ENCODE results near the gene SLC16A4.
"Not testable (repeated sequence)": the region's sequence is repeated elsewhere in the genome, so short reads cannot be mapped to it uniquely, and the experiment has no call there.

Gene SLC16A4

DNA sequence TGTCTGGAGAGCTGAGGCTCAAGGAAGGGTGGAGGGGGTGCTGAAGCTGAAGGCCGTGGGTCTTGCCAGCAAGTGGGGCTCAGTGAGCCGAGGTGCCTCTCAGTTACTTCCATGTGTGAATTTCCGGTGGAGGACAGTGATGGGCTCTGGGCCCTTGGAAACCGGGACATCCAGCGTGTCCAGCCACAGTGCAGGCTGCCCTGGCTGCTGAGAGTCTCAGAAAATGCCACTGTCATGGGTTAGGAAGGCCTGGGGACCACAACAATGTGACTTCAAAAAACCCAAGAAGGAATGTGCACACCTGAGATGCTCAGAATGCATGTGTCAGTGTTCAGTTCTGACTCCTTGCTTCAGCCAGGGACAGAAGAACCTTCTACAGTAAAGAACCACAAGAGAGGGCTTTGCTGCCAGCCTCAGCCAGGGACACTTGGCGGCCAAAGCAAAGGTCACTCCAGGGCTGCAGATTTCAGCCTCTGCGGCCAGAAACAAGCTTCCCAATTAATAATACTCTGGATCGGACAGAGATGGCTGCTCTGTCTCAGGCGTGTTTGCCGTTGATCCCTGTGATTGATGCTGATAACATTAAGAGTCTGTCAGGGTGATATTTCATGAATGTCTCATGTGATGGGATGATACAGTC, 29.3 kb upstream of the SLC16A4 start:
- H3K27ac ChIP-seq: no peak overlapping the region
- TF ChIP-seq, protein P1, sequence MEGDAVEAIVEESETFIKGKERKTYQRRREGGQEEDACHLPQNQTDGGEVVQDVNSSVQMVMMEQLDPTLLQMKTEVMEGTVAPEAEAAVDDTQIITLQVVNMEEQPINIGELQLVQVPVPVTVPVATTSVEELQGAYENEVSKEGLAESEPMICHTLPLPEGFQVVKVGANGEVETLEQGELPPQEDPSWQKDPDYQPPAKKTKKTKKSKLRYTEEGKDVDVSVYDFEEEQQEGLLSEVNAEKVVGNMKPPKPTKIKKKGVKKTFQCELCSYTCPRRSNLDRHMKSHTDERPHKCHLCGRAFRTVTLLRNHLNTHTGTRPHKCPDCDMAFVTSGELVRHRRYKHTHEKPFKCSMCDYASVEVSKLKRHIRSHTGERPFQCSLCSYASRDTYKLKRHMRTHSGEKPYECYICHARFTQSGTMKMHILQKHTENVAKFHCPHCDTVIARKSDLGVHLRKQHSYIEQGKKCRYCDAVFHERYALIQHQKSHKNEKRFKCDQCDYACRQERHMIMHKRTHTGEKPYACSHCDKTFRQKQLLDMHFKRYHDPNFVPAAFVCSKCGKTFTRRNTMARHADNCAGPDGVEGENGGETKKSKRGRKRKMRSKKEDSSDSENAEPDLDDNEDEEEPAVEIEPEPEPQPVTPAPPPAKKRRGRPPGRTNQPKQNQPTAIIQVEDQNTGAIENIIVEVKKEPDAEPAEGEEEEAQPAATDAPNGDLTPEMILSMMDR (conservative IDR thresholded peaks at IDR 0.05): no peak
- no peak for TF ChIP-seq ZFX (IDR thresholded peaks at IDR 0.05)

GRCh38 chr1:110418729-110419128, 27.9 kb upstream of the SLC16A4 start:
- no peak overlapping the region for H3K27ac ChIP-seq
- no peak for TF ChIP-seq ZFX (IDR thresholded peaks at IDR 0.05)
- TF ChIP-seq, protein P1 (conservative IDR thresholded peaks at IDR 0.05): no peak

DNA sequence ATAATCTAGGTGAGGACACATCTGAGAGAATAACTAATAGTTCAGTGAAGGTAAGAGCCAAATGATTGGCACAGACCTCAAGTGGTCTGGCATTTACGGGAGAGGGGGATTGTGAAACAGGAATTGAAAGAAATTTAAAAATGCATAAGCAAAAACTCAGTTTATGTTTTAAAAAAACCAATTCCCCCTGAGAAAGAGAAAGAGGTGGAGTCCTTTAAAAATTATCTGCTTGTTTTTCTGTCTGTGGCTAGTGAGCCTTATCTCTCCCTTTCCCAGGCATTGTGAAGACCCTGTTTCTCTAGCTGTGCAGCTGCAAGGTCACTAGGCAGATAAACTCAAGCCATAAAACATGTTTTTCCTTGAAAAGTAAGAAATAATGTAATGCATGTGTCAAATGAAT, 22.2 kb upstream of the SLC16A4 start:
- H3K27ac ChIP-seq: not testable (repeated sequence)

DNA sequence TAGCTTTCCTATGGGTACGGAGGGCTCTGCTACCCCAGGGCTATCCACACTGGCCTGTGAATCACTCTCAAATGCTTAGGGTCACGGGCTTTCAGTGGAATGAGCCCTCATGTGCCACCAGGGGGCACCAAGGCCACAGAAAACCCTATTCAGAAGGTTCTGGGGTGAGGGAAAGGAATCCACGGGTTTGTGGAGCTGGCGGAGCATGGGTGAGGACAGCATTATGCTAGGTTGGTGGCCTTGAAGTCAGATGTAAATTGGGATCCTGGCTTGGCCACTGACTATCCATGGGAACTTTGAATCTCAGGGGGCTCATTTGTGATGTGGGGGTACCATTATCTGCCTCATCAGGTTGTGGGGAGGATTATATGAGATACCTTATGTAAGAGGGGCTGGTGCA, 21.8 kb upstream of the SLC16A4 start:
- TF ChIP-seq, protein P1 (conservative IDR thresholded peaks at IDR 0.05): peak; percentile 81
- no peak for TF ChIP-seq ZFX (IDR thresholded peaks at IDR 0.05)
- no peak overlapping the region for H3K27ac ChIP-seq

- no peak overlapping the region for H3K27ac ChIP-seq
- TF ChIP-seq, protein P1 (conservative IDR thresholded peaks at IDR 0.05): no peak
- no peak for TF ChIP-seq ZFX (IDR thresholded peaks at IDR 0.05)
Measured at GRCh38 chr1:110411173-110411735, 20.4 kb upstream of the SLC16A4 start.

DNA sequence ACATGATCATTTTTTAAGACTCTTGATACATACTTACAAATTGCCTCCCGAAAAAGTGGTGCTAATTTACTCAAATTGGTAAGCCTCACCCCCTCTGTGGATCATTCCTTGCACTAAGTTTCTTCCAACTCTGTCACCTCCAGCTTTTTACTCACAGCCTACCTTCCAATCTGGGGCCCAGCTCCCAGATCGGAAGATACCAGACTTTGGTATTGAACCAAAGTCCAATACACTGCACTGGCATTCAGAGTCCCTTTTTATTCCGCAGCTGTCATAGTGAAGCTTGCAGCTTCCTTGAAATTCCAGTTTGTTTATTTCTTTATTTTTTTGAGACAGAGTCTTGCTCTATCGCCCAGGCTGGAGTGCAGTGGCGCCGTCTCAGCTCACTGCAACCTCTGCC, 18.5 kb upstream of the SLC16A4 start:
- TF ChIP-seq, protein P1 (conservative IDR thresholded peaks at IDR 0.05): no peak
- no peak for TF ChIP-seq ZFX (IDR thresholded peaks at IDR 0.05)
- H3K27ac ChIP-seq: no peak overlapping the region

GRCh38 chr1:110408488-110408887, 17.7 kb upstream of the SLC16A4 start:
- H3K27ac ChIP-seq: peak overlapping the region; percentile 91; the same call in 1 of the 2 replicates

More at GRCh38 chr1:110408488-110408887, 17.7 kb upstream of the SLC16A4 start:
- TF ChIP-seq, protein P1 (conservative IDR thresholded peaks at IDR 0.05): no peak
- TF ChIP-seq ZFX (IDR thresholded peaks at IDR 0.05): no peak

Data from C4-2B (cell line).